GM12878 (cell line): ENCODE measurements around the gene CRTC1. TPM values are rescaled to one million over a fixed set of nuclear protein-coding genes. Genes with fewer than 3 reads are reported as not detected.

ENCODE experiments used
- ATAC-seq: fragments of 200-7000 bp; cut with Tn5 transposase; 3 replicates; pipeline ENCODE4 v1.9.1; 2020; ENCODE audit warnings: mild to moderate bottlenecking, moderate library complexity
- BruUV-seq: library from RNA; stranded (reverse); fragments of 400-500 nt; replicated peaks from 2 replicates; lab custom pipeline; 2021; lab: Mats Ljungman, UMichigan
- CTCF ChIA-PET: fragments of 300-600 bp; sonication (Branson Sonifier 250); formaldehyde crosslinking; extraction: SDS; loops from one replicate; lab custom pipeline; 2021; ENCODE audit warnings: inconsistent platforms; lab: Yijun Ruan, JAX
- POLR2A ChIA-PET: fragments of 350-600 bp; formaldehyde crosslinking; extraction: SDS; loops from one replicate; lab custom pipeline; 2021; ENCODE audit warnings: inconsistent platforms; lab: Charles Lee
- RAD21 ChIA-PET: fragments of 300-600 bp; sonication (Branson Sonifier 250); formaldehyde crosslinking; loops from one replicate; lab custom pipeline; 2023; ENCODE audit warnings: antibody characterized with exemption; ENCODE audit not compliant: unreplicated experiment; lab: Charles Lee
- SMC1A ChIA-PET: fragments of 300-600 bp; sonication (Branson Sonifier 250); formaldehyde crosslinking; loops from one replicate; lab custom pipeline; 2023; ENCODE audit not compliant: unreplicated experiment, uncharacterized antibody; lab: Charles Lee
- DNase-seq: peaks from one replicate; pipeline ENCODE4 v3.0.0-alpha.2; 2011; ENCODE audit warnings: low read depth, low spot score
- FAIRE-seq: peaks from 3 replicates; lab custom pipeline; 2011; peaks lifted over from hg19 to GRCh38; lab: Jason Lieb, UNC
- H2AFZ ChIP-seq: 2 replicates; pipeline ENCODE4 v1.6.0; 2011; ENCODE audit warnings: low read depth, low read length, control low read depth; ENCODE audit not compliant: control insufficient read depth
- H3K27ac ChIP-seq: 2 replicates; pipeline ENCODE4 v1.5.1; 2011; ENCODE audit warnings: control low read depth; ENCODE audit not compliant: control insufficient read depth, insufficient read depth
- H3K27me3 ChIP-seq, 2 experiments: replicated peaks in 1 of 2; 2 replicates each; pipeline versions ENCODE4 v1.6.0 to v1.6.1; 2011; ENCODE audit warnings: low read length in 1 of 2; ENCODE audit not compliant: control insufficient read depth in 2 of 2, insufficient read depth in 2 of 2
- H3K36me3 ChIP-seq, 2 experiments: 2 replicates each; pipeline ENCODE4 v1.5.1; 2011; ENCODE audit warnings: low read length in 1 of 2; ENCODE audit not compliant: control insufficient read depth in 2 of 2, insufficient read depth in 2 of 2
- H3K4me1 ChIP-seq: 2 replicates; pipeline ENCODE4 v1.6.1; 2011; ENCODE audit warnings: mild to moderate bottlenecking, low read length, moderate library complexity, mixed read lengths; ENCODE audit not compliant: control insufficient read depth, insufficient read depth
- H3K4me2 ChIP-seq: 2 replicates; pipeline ENCODE4 v1.6.0; 2011; ENCODE audit warnings: control low read depth; ENCODE audit not compliant: control insufficient read depth, insufficient read depth
- H3K4me3 ChIP-seq: fragments of 200-600 bp; sonication (generic); 2 replicates; pipeline ENCODE4 v1.5.1; 2016
- H3K79me2 ChIP-seq: 2 replicates; pipeline ENCODE4 v1.6.0; 2011; ENCODE audit warnings: low read length; ENCODE audit not compliant: control insufficient read depth, insufficient read depth
- H3K9ac ChIP-seq: 2 replicates; pipeline ENCODE4 v1.8.0; 2011; ENCODE audit warnings: low read length, control low read depth, mixed read lengths; ENCODE audit not compliant: control insufficient read depth, insufficient read depth
- H3K9me3 ChIP-seq: replicated peaks from 3 replicates; pipeline ENCODE4 v1.5.1; 2011; ENCODE audit warnings: mild to moderate bottlenecking, low read length; ENCODE audit not compliant: control insufficient read depth, insufficient read depth
- H4K20me1 ChIP-seq: 2 replicates; pipeline ENCODE4 v1.6.0; 2011; ENCODE audit not compliant: control insufficient read depth, insufficient read depth
- ASH2L ChIP-seq: fragments of 300-600, 200-600 bp; sonication (generic); IDR thresholded peaks from 2 replicates; pipeline ENCODE4 v1.6.1; 2017; ENCODE audit warnings: low read depth, mild to moderate bottlenecking, borderline replicate concordance
- BACH1 ChIP-seq: fragments of 450-650 bp; IDR thresholded peaks from 2 replicates; pipeline ENCODE4 v1.6.1; 2017; ENCODE audit warnings: mild to moderate bottlenecking, borderline replicate concordance
- BRCA1 ChIP-seq: IDR thresholded peaks from 2 replicates; pipeline ENCODE4 v1.6.1; 2011; ENCODE audit warnings: low read depth, low read length, improper control_type of control experiment
- CBX5 ChIP-seq: sonication (generic); IDR thresholded peaks from 2 replicates; pipeline ENCODE4 v1.6.1; 2016; ENCODE audit warnings: low read depth, moderate library complexity, mild to moderate bottlenecking, inconsistent platforms
- CHD2 ChIP-seq: IDR thresholded peaks from 2 replicates; pipeline ENCODE4 v1.6.1; 2011; ENCODE audit warnings: low read depth, low read length, improper control_type of control experiment, borderline replicate concordance
- E2F4 ChIP-seq: IDR thresholded peaks from 2 replicates; pipeline ENCODE4 v1.6.1; 2012; ENCODE audit warnings: low read depth, low read length, improper control_type of control experiment
- NRF1 ChIP-seq: conservative IDR thresholded peaks from 2 replicates; pipeline ENCODE4 v1.6.1; 2011; ENCODE audit warnings: mild to moderate bottlenecking, low read depth, low read length, improper control_type of control experiment
- RAD21 ChIP-seq: IDR thresholded peaks from 2 replicates; pipeline ENCODE4 v1.6.1; 2011; ENCODE audit warnings: mild to moderate bottlenecking, low read depth, low read length, moderate library complexity; ENCODE audit not compliant: insufficient read depth
- STAT3 ChIP-seq: IDR thresholded peaks from 2 replicates; pipeline ENCODE4 v1.6.1; 2011; ENCODE audit warnings: low read depth, low read length, improper control_type of control experiment
- TCF12 ChIP-seq: IDR thresholded peaks from 2 replicates; pipeline ENCODE4 v1.6.1; 2011; ENCODE audit warnings: low read depth, mild to moderate bottlenecking, low read length
- ZZZ3 ChIP-seq: IDR thresholded peaks from 2 replicates; pipeline ENCODE4 v1.6.1; 2011; ENCODE audit warnings: low read depth; ENCODE audit not compliant: control insufficient read depth, insufficient read length
- WGBS: methylation state at CpG from one replicate; pipeline ENCODE4 v1.1.6; 2016; ENCODE audit warnings: low lambda C conversion rate; ENCODE audit not compliant: insufficient replicate concordance, insufficient coverage; ENCODE audit errors: missing lambda C conversion rate; 5-methylcytosine and 5-hydroxymethylcytosine counted together
- in situ Hi-C: fragments of 300-500 bp; cut with MboI; formaldehyde crosslinking; loops from 9 replicates; pipeline ENCODE4 v1.14.3; 2018; ENCODE audit warnings: mixed read lengths
- intact Hi-C: fragments of 100-400 bp; cut with micrococcal nuclease; formaldehyde crosslinking; loops from one replicate; pipeline ENCODE4 v1.14.2; 2022; ENCODE audit not compliant: unreplicated experiment
- polyA plus RNA-seq, 11 experiments: library from polyadenylated mRNA; depleted of rRNA in 4 of 11; unstranded in 6 of 11; stranded (reverse) in 5 of 11; fragments of >200 nt; fragmentation: Nextera tagmentation in 4 of 11; fragmentation: Illumina TruSeq in 1 of 11; extraction: Ambion mirVana in 4 of 11; extraction: Trizol in 1 of 11; gene quantifications; 1 replicate in 1 of 11; 2 replicates in 10 of 11; pipeline versions ENCODE4 v1.2.1 to v1.2.3, GENCODE V29; 2011 to 2016; ENCODE audit warnings: inconsistent platforms in 2 of 11, missing spikeins in 2 of 11, low read depth in 1 of 11
- total RNA-seq, 4 experiments: library from RNA; depleted of rRNA in 3 of 4; stranded (reverse); fragments of >200 nt in 3 of 4; fragmentation: Illumina TruSeq in 1 of 4; extraction: Trizol in 1 of 4; gene quantifications; 2 replicates each; pipeline versions ENCODE4 v1.2.1 to v1.2.3, GENCODE V29; 2013 to 2021
- TF ChIP-seq, protein P1 (sequence below): fragments of 450-650 bp; IDR thresholded peaks from 2 replicates; pipeline ENCODE4 v1.6.1; 2016; ENCODE audit warnings: mild to moderate bottlenecking

The CRTC1 gene
- total and polyA plus RNA-seq, 10 of the 15 experiments (the other 5 are each of a cell fraction or from before 2014, with no cell fraction given), result 0.02 to 4.6 (median 1.1) TPM; not detected in 1

- no peaks in the 10 kb centered on the region for H3K9me3 ChIP-seq
- no peak overlapping the region for H3K27ac ChIP-seq
- BruUV-seq, result no TSS peak
- ChIA-PET CTCF (no interaction called here), SMC1A (no interaction called here), RAD21 (no interaction called here), POLR2A (no interaction called here)
- no peaks in the 10 kb centered on the region for H3K4me1 ChIP-seq
- H4K20me1 ChIP-seq, result no peaks in the 10 kb centered on the region
- intact Hi-C loops, result no loop called here
- no peak overlapping the region for H3K4me2 ChIP-seq
- DNase-seq, result no peak
- TF ChIP-seq NRF1 (no peak), CHD2 (no peak), CBX5 (no peak), TCF12 (no peak), ZZZ3 (no peak), ASH2L (no peak), BRCA1 (no peak), E2F4 (no peak), BACH1 (no peak), STAT3 (no peak), RAD21 (no peak)
- TF ChIP-seq, protein P1, sequence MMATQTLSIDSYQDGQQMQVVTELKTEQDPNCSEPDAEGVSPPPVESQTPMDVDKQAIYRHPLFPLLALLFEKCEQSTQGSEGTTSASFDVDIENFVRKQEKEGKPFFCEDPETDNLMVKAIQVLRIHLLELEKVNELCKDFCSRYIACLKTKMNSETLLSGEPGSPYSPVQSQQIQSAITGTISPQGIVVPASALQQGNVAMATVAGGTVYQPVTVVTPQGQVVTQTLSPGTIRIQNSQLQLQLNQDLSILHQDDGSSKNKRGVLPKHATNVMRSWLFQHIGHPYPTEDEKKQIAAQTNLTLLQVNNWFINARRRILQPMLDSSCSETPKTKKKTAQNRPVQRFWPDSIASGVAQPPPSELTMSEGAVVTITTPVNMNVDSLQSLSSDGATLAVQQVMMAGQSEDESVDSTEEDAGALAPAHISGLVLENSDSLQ, result no peak
- in situ Hi-C loops, result no loop called here
- no peak overlapping the region for H3K9ac ChIP-seq
- H3K79me2 ChIP-seq, result no peaks in the 10 kb centered on the region
- no peaks in the 10 kb centered on the region for H3K36me3 ChIP-seq
- no peak overlapping the region for H2AFZ ChIP-seq
- no peak for FAIRE-seq
- H3K27me3 ChIP-seq, result peaks cover 9 to 13% of the 10 kb centered on the region in 2 experiments
- 13% methylated on average over 18 of the region's 21 CpGs for WGBS
- peak; percentile 35; the same call in 2 of the 3 replicates for ATAC-seq
- H3K4me3 ChIP-seq, result no peak overlapping the region
Measured at GRCh38 chr19:18795540-18795939, 112.1 kb downstream of the CRTC1 start.
